Measurements from ENCODE around the gene RAMP3.

- TF ChIP-seq CTCF (IDR thresholded peaks at IDR 0.05) (no peak), EZH2 (IDR thresholded peaks at IDR 0.05; ENCODE audit: borderline replicate concordance, insufficient read depth, low read depth, low read length, poor library complexity, severe bottlenecking) (no peak)
Measured at GRCh38 chr7:45230083-45230482, 72.5 kb downstream of the RAMP3 start.

All from B cell (primary cell).